Activated CD4-positive, alpha-beta T cell treated with anti-CD3 and anti-CD28 coated beads for 4 hours (primary cell): ENCODE results near the gene AP5S1.

ENCODE experiments used
- DNase-seq, 2 donors: peaks; one replicate each; pipeline ENCODE4 v3.0.0-alpha.2; 2020

Gene AP5S1

DNA sequence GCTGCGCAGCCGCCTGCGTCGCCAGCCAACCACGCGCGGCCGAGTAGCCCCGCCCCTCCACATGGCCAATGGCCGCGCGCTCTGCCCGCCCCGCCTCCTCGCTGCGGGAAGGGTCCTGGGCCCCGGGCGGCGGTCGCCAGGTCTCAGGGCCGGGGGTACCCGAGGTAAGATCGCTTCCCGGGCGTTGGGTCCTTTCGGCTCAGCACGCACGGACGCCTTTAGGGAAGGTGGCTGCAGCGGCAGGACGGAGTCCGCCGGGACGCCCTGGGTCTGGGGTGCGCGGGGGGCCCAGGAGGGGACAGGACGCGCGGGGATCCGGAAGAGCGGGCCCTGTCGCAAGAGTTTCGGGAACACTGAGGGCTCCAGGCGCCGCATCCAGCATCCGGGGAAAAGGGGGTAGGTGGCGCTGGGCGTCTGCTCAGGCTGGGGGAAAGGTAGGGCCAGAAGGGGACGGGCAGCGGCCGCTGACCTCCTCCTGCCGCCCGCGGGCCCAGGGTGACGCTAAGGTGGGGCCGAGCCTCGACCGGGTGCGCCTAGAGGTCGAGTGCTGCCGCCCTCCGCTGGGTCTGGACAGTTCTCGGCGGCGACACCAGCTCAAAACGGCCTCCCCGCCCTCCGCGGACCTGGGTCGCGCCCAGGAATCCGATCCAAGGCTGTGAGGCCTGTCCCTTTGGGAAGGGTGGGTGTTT, 26.5 kb downstream of the AP5S1 start, which contains the start of gene MAVS:
TSS of gene MAVS (plus strand) at position 95 of the 689 bp plus-strand sequence. CDS start 7,791 bp downstream, outside the sequence.
- DNase-seq: peak; percentile 82

DNA sequence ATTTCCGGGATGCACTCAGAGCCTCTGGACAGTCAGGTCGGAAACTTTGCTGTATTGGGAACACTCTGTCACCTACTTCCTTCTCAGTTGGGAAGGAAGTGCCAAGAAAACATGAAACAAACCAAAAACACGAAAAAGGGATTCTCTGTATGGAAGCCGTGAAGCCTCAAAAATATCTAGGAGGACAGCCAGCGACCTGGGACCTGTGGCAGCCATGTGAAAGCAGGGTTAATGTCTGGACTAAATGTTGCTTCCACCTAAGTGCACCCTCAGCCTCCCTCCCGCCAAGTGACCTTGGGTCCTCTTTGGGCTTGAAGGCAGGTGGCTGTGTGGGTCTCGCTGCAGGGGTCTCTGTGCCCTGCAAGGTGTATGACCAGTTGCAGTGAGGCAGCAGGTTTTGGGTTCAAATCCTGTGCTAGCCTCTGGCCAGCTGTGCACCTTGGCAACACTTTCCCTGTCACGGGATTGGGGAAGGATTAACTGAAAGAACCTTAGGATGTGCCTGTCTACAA, 27.1 kb downstream of the AP5S1 start:
- no peak for DNase-seq

DNA sequence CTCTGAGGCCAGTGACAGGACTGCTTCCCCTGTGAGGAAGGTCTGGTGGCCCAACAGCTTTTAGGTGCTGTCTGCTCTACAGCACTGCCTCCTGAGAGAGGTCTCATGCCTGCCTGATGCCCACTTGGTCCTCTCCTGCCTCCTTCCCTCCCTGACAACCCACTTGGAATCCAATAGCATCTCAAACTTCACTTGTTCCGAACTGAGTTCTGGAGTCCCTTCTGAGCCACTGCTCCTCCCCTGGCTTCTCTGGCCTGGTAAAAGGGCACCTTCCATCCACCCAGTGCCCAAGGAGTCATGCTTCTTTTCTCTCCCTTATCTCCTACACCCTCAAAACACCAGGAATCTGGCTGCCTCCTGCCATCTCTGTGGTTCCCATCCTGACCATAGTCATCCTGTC, 28.2 kb downstream of the AP5S1 start:
- DNase-seq: no peak

DNA sequence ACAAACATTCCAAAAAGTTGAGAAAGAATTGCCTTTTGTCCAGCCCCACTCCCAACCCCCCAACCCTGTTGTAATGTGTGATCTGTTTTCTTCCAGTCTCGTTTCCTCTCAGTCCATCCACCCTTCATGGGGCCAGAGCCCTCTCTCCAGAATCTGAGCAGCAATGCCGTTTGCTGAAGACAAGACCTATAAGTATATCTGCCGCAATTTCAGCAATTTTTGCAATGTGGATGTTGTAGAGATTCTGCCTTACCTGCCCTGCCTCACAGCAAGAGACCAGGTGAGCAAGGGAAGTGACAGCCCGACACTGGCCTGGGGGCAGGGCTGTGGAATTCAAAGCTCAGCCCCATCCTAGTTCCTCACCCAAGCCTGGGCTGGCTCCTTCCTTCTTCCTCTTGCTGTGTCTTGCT, 34.1 kb downstream of the AP5S1 start:
- no peak for DNase-seq

DNA sequence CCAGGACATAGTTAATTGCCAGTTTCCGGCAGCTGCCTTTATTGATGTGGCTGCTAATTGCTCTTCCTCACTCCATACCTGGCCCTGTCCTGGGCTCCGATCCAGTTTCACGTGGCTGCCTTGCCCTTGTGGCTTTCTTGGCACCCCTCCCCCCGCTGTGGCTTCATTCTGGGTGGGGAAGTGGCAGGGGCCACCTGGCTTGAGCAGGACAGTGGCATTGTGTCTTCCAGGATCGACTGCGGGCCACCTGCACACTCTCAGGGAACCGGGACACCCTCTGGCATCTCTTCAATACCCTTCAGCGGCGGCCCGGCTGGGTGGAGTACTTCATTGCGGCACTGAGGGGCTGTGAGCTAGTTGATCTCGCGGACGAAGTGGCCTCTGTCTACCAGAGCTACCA, 37.1 kb downstream of the AP5S1 start:
- no peak for DNase-seq

GRCh38 chr20:3858689-3859088, 38.3 kb downstream of the AP5S1 start:
- DNase-seq: no peak

GRCh38 chr20:3861191-3861590, 40.8 kb downstream of the AP5S1 start:
- DNase-seq: no peak

GRCh38 chr20:3862333-3862732, 42.0 kb downstream of the AP5S1 start:
- no peak for DNase-seq

DNA sequence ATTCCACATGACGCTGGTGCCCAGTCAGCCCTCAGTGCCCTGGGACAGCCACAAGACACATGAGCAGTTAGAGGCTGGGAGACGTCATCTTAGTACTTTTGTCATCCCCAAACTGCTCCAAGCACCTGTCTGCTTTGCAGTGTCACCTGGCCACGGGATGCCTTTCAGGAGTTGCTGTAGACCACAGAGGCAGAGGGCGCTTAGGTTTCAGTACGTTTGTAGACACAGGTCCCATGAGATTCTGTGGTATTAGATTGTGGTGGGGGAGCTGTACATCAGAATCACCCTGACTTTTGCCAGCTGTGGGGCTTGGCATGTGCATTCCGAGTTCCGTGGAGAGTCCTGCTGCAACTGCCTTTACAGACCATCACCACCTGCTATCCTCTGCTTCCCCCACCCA, 43.0 kb downstream of the AP5S1 start:
- DNase-seq: no peak

DNA sequence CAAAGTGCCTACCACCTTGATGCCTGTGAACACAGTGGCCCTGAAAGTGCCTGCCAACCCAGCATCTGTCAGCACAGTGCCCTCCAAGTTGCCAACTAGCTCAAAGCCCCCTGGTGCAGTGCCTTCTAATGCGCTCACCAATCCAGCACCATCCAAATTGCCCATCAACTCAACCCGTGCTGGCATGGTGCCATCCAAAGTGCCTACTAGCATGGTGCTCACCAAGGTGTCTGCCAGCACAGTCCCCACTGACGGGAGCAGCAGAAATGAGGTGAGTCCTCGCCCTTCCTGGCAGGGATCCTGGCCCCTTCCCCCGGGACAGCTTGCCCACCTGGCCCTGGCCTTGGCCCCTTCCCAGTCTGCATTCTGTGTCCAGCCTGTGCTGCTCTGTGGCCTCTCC, 44.2 kb downstream of the AP5S1 start:
- DNase-seq: no peak

- DNase-seq: no peak
These were observed 45.0 kb downstream of the AP5S1 start for GRCh38 chr20:3865152-3865886.

DNA sequence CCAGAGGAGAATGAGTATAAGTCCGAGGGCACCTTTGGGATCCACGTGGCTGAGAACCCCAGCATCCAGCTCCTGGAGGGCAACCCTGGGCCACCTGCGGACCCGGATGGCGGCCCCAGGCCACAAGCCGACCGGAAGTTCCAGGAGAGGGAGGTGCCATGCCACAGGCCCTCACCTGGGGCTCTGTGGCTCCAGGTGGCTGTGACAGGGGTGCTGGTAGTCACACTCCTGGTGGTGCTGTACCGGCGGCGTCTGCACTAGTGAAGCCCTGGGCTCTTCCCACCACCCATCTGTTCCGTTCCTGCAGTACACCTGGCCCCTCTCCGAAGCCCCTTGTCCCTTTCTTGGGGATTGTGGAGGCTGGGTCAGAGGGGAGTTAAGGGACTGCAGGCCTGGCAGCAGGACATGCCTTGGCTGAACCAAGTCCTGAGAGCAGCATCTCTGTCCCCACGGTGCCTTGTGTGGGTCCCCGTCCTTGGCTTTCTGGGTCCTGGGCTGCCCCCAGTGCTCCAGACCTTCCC, 45.6 kb downstream of the AP5S1 start:
- DNase-seq: no peak

- no peak for DNase-seq
These were observed 46.1 kb downstream of the AP5S1 start for GRCh38 chr20:3866464-3866863.

DNA sequence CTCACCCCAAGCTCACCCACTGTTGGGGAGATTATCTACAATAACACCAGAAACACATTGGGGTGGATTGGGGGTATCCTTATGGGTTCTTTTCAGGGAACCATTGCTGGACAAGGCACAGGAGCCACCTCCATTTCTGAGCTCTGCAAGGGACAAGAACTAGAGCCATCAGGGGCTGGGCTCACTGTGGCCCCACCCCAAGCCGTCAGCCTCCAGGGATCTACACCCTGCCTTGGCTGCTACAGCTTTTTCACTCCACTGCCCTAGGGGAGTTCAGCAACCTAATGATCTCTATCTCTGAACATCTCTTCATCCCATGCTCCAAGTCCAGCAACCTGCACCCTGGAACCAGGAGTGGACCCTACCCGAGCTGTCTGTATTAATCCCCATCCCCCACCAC, 47.5 kb downstream of the AP5S1 start:
- no peak for DNase-seq

DNA sequence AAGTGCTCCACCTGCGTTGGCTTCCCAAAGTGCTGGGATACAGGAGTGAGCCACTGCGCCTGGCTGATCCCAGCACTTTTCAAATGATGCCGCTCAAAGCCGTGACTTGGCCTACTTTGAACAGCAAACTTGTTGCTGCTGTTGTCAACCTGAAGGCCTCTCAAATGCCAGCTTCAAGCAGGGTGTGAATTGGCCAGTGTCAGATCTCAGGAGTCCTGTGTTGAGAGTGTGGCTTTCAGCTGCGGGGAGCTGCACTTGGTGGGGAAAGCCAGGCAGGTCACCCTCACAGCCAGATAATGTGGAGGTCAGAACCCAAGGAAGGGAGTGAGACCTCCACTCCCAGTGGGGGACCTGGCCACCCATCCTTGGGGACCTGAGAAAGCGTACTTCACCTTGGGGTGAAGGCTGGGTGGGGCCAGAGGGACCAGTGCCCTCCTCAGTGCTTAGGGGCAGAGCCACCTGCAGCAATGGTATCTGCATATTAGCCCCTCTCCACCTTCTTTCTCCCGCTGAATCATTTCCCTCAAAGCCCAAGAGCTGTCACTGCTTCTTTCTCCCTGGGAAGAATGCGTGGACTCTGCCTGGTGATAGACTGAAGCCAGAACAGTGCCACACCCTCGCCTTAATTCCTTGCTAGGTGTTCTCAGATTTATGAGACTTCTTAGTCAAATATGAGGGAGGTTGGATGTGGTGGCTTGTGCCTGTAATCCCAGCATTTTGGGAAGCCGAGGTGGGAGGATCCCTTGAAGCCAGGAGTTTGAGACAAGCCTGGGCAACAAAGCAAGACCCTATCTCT, 49.7 kb downstream of the AP5S1 start:
- no peak for DNase-seq

DNA sequence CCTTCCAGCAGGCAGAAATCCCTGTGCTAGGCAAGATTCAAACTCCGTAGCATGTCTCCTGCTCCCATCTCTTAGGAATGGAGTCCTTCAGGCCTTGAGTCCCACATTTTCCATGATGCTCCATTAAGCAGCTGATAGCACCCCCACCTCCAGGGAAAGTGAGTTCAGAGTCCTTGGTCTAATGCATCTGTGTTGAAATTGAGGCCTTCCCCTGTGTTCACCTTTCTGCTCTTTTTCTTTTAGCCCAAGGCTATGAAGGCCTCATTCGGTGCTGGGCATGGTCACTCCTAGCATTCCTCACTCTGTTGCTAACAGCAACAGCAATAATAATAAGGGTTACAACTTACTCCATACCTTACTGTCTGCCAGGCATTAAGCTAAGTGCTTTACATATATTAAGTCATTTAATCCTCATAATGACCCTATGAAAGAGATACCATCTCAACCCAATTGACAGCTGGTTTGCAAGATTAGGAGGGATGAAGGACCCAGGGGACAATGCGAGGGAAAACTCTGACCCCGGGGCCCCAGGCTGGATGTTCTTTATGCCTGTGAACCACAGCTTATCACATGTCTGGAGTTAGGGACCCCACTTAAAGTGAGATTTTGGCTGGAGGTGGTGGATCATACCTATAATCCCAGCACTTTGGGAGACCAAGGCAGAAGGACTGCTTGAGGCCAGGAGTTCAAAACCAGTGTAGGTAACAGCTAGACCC, 51.4 kb downstream of the AP5S1 start:
- no peak for DNase-seq

- no peak for DNase-seq
These were observed 53.2 kb downstream of the AP5S1 start for GRCh38 chr20:3873507-3873906.

GRCh38 chr20:3874194-3874844, 54.0 kb downstream of the AP5S1 start:
- DNase-seq: no peak

GRCh38 chr20:3875378-3875974, 55.1 kb downstream of the AP5S1 start:
- DNase-seq: no peak

- no peak for DNase-seq
These were observed 55.7 kb downstream of the AP5S1 start for GRCh38 chr20:3876000-3876399.

DNA sequence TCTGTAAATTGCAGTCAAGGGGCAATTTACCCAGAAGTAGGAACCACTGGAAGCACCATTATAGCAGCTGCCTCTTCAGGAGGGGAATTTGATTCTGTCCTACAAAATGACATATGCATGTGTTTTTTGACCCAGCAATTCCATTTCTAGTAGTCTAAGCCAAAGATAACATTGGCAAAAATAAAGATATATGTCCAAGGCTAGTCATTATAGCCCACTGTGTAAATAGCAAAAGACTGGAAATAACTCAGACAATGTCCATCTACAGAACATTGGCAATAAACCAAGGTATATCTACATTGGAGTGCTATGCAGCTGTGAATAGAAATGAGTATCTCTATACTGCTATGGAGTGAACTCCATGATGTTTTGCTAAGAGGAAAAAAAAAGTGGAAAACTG, 56.3 kb downstream of the AP5S1 start:
- no peak for DNase-seq
